ENCODE measurements around the gene ERCC2. TPM values are rescaled to one million over a fixed set of nuclear protein-coding genes. Genes with fewer than 3 reads are reported as not detected.
"Not testable (repeated sequence)": the region's sequence is repeated elsewhere in the genome, so short reads cannot be mapped to it uniquely, and the experiment has no call there.

Gene ERCC2
- polyA plus RNA-seq, 2 donors = 6.1 to 8.8 TPM

DNA sequence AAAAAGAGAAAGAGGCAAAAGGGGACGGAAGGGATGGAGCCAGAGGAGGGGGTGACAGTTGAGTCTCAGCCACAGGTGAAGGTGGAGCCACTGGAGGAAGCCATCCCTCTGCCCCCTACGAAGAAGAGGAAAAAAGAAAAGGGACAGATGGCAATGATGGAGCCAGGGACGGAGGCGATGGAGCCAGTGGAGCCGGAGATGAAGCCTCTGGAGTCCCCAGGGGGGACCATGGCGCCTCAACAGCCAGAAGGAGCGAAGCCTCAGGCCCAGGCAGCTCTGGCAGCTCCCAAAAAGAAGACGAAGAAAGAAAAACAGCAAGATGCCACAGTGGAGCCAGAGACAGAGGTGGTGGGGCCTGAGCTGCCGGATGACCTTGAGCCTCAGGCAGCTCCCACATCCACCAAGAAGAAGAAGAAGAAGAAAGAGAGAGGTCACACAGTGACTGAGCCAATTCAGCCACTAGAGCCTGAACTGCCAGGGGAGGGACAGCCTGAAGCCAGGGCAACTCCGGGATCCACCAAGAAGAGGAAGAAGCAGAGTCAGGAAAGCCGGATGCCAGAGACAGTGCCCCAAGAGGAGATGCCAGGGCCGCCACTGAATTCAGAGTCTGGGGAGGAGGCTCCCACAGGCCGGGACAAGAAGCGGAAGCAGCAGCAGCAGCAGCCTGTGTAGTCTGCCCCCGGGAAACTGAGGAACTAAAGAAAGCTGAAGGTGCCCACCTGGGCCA is 38.6 kb upstream of the ERCC2 start:
- no peaks in the 10 kb centered on the region for H3K4me1 ChIP-seq (ENCODE audit: control insufficient read depth in 2 of 2, insufficient read depth in 2 of 2, low read length in 1 of 2)
- H3K27me3 ChIP-seq (ENCODE audit: control insufficient read depth in 1 of 2, insufficient read depth in 2 of 2, low read length in 2 of 2) = no peaks in the 10 kb centered on the region
- WGBS, 2 donors = 78 to 85% methylated on average over 15 of the region's 15 CpGs
- no peak overlapping the region for H3K4me3 ChIP-seq (ENCODE audit: low read depth in 1 of 2, low read length in 2 of 2)
- no peaks in the 10 kb centered on the region for H3K9me3 ChIP-seq (ENCODE audit: control insufficient read depth in 2 of 2, insufficient read depth in 1 of 2, low read depth in 1 of 2, low read length in 1 of 2)
- peaks cover 0 to 2% of the 10 kb centered on the region in 2 donors for H3K36me3 ChIP-seq (ENCODE audit: control insufficient read depth in 2 of 2, insufficient read depth in 2 of 2, low read length in 1 of 2)
- no peak overlapping the region for H3K27ac ChIP-seq (ENCODE audit: low read depth in 2 of 2, low read length in 1 of 2)

DNA sequence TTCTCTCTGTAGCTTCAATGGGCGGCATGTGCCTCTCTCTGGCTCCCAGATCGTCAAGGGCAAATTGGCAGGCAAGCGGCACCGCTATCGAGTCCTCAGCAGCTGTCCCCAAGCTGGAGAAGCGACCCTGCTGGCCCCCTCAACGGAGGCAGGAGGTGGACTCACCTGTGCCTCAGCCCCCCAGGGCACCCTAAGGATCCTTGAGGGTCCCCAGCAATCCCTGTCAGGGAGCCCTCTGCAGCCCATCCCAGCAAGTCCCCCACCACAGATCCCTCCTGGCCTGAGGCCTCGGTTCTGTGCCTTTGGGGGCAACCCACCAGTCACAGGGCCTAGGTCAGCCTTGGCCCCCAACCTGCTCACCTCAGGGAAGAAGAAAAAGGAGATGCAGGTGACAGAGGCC is 37.7 kb upstream of the ERCC2 start:
- Histone ChIP-seq H3K9me3 (ENCODE audit: control insufficient read depth in 2 of 2, insufficient read depth in 1 of 2, low read depth in 1 of 2, low read length in 1 of 2) (no peaks in the 10 kb centered on the region), H3K27me3 (ENCODE audit: control insufficient read depth in 1 of 2, insufficient read depth in 2 of 2, low read length in 2 of 2) (no peaks in the 10 kb centered on the region), H3K36me3 (ENCODE audit: control insufficient read depth in 2 of 2, insufficient read depth in 2 of 2, low read length in 1 of 2) (no peaks in the 10 kb centered on the region), H3K4me3 (ENCODE audit: low read depth in 1 of 2, low read length in 2 of 2) (no peak overlapping the region), H3K4me1 (ENCODE audit: control insufficient read depth in 2 of 2, insufficient read depth in 2 of 2, low read length in 1 of 2) (no peaks in the 10 kb centered on the region), H3K27ac (ENCODE audit: low read depth in 2 of 2, low read length in 1 of 2) (no peak overlapping the region)
- WGBS, 2 donors = 85 to 87% methylated on average over 8 of the region's 8 CpGs

DNA sequence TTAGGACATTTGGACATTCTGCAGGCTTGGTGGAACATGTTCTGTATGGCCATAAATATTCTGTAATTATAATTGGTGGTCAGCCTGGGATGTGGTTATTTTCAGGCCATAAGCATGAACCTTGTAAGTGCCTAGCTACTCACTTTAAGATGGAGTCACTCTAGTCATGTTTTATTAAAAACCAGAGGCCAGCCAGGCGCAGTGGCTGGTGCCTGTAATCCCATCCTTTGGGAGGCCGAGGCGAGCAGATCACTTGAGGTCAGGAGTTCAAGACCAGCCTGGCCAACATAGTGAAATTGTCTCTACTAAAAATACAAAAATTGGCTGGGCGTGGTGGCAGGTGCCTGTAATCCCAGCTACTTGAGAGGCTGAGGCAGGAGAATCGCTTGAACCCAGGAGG is 37.2 kb upstream of the ERCC2 start:
- 74 to 76% methylated on average over 5 of the region's 5 CpGs for WGBS, 2 donors
- H3K4me3 ChIP-seq (ENCODE audit: low read depth in 1 of 2, low read length in 2 of 2) = peak overlapping the region in 1 of 2 donors; percentile 93
- H3K9me3 ChIP-seq (ENCODE audit: control insufficient read depth in 2 of 2, insufficient read depth in 1 of 2, low read depth in 1 of 2, low read length in 1 of 2); H3K27ac ChIP-seq (ENCODE audit: low read depth in 2 of 2, low read length in 1 of 2); H3K4me1 ChIP-seq (ENCODE audit: control insufficient read depth in 2 of 2, insufficient read depth in 2 of 2, low read length in 1 of 2); H3K36me3 ChIP-seq (ENCODE audit: control insufficient read depth in 2 of 2, insufficient read depth in 2 of 2, low read length in 1 of 2); H3K27me3 ChIP-seq (ENCODE audit: control insufficient read depth in 1 of 2, insufficient read depth in 2 of 2, low read length in 2 of 2): not testable (repeated sequence)

DNA sequence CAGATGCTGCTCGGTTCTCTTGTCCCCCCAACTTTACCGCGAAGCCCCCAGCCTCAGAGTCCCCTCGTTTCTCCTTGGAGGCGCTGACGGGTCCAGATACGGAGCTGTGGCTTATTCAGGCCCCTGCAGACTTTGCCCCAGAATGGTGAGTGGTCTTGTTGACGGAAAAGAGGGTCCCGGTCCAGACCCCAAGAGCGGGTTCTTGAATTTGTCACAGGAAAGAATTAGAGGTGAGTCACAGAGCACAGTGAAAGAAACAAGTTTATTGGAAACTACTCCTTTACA is 36.7 kb upstream of the ERCC2 start:
- H3K4me3 ChIP-seq (ENCODE audit: low read depth in 1 of 2, low read length in 2 of 2) = peak overlapping the region; percentile 84 to 93
- H3K27ac ChIP-seq (ENCODE audit: low read depth in 2 of 2, low read length in 1 of 2) = no peak overlapping the region
- H3K4me1 ChIP-seq (ENCODE audit: control insufficient read depth in 2 of 2, insufficient read depth in 2 of 2, low read length in 1 of 2) = no peaks in the 10 kb centered on the region
- no peaks in the 10 kb centered on the region for H3K9me3 ChIP-seq (ENCODE audit: control insufficient read depth in 2 of 2, insufficient read depth in 1 of 2, low read depth in 1 of 2, low read length in 1 of 2)
- no peaks in the 10 kb centered on the region for H3K27me3 ChIP-seq (ENCODE audit: control insufficient read depth in 1 of 2, insufficient read depth in 2 of 2, low read length in 2 of 2)
- H3K36me3 ChIP-seq (ENCODE audit: control insufficient read depth in 2 of 2, insufficient read depth in 2 of 2, low read length in 1 of 2) = no peaks in the 10 kb centered on the region
- 1% methylated on average over 10 of the region's 10 CpGs for WGBS, 2 donors

DNA sequence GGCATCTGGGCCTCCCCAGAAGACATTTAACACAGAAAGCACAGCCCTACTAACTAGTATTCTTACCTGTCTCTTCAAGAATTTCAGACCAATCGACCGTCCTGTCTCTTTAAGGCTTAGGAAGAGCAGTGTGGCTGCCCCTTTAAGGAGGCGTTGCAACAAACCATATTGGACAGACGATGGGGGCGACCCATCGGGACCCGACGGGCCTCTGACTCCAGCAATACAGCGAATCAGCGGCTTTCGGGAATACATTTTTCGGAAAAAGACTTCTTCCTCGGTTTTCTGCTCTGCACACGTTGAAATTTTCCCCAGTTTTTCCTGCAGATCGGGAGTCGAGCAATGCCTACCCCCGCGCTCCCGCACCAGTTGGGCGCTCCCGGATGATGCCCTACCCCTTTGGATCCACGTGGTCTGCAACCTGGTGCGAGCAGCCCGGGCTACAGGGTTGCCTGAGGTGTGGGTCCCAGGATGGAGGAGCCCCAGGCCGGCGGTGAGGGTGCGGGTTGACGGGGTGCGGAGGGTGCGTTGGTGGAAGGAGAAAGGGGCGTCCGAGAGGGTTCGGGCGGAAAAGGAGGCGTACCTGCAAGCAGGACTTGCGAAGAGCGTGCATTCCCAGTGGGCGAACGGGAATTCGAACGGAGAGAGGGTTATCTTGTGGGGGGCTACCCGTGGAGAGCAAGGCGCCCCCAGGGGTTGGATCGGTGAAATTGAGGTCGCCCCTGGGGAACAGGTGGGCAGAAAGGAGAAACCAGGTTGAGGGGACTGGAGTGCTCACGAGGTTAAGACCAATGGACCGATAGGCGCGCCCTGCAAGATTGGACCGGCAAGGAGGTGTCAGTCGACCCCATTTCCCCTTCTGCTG is 36.1 kb upstream of the ERCC2 start, which contains the start of gene POLR1G:
Gene POLR1G (plus strand): TSS at position 419 of the 865 bp plus-strand sequence. CDS start 53 bp downstream, at position 472.
- H3K4me3 ChIP-seq (ENCODE audit: low read depth in 1 of 2, low read length in 2 of 2) = peak within 1 kb of the TSS; percentile 84 to 93
- no peaks in the 10 kb centered on the region for H3K27me3 ChIP-seq (ENCODE audit: control insufficient read depth in 1 of 2, insufficient read depth in 2 of 2, low read length in 2 of 2)
- H3K27ac ChIP-seq (ENCODE audit: low read depth in 2 of 2, low read length in 1 of 2) = peak within 1 kb of the TSS; percentile 98 to 99
- no peaks in the 10 kb centered on the region for H3K9me3 ChIP-seq (ENCODE audit: control insufficient read depth in 2 of 2, insufficient read depth in 1 of 2, low read depth in 1 of 2, low read length in 1 of 2)
- H3K36me3 ChIP-seq (ENCODE audit: control insufficient read depth in 2 of 2, insufficient read depth in 2 of 2, low read length in 1 of 2) = no peaks in the 10 kb centered on the region
- WGBS, 2 donors = 0% methylated on average over 51 of the region's 51 CpGs
- H3K4me1 ChIP-seq (ENCODE audit: control insufficient read depth in 2 of 2, insufficient read depth in 2 of 2, low read length in 1 of 2) = no peaks in the 10 kb centered on the region

DNA sequence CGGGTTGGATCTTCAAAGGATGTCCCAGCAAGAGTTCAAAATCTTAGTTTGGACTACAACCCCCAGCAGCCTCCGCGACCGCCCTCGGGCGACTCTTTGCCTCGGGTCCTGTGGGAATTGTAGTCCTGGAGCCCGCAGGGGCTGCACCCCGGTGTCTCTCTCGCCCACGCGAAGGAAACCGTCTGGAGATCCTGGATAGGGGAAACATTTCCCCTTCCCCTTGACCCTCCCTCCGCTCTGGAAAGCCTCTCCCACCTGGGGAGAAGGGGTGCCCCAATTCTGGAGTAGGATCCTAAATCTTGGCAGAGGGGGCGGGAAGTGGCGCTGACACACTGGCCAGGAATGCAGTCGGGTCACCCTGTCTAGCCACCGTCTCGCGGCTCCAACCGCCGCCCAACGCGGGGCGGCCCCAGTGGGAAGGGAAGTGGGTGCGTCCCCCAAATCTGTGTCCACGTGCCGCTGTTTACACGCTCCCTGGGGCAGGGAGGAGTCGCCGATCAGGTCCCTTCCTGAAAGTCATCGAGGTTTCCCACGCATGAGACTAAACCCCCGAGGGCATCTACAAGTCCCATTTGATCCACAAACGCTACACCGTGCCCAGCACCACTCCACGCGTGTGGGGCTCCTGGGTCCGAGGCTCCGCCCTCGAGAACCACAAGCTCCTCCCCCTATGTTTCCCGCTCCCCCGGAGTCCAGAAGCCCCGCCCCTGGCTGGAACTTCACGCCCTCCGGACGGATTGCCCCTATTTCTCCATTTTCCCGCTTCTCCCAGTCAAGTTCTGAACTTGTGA is 35.3 kb upstream of the ERCC2 start:
- no peaks in the 10 kb centered on the region for H3K9me3 ChIP-seq (ENCODE audit: control insufficient read depth in 2 of 2, insufficient read depth in 1 of 2, low read depth in 1 of 2, low read length in 1 of 2)
- no peaks in the 10 kb centered on the region for H3K27me3 ChIP-seq (ENCODE audit: control insufficient read depth in 1 of 2, insufficient read depth in 2 of 2, low read length in 2 of 2)
- WGBS, 2 donors = 0% methylated on average over 48 of the region's 48 CpGs
- H3K27ac ChIP-seq (ENCODE audit: low read depth in 2 of 2, low read length in 1 of 2) = peak overlapping the region; percentile 98 to 99
- peak overlapping the region; percentile 84 to 93 for H3K4me3 ChIP-seq (ENCODE audit: low read depth in 1 of 2, low read length in 2 of 2)
- no peaks in the 10 kb centered on the region for H3K4me1 ChIP-seq (ENCODE audit: control insufficient read depth in 2 of 2, insufficient read depth in 2 of 2, low read length in 1 of 2)
- no peaks in the 10 kb centered on the region for H3K36me3 ChIP-seq (ENCODE audit: control insufficient read depth in 2 of 2, insufficient read depth in 2 of 2, low read length in 1 of 2)

DNA sequence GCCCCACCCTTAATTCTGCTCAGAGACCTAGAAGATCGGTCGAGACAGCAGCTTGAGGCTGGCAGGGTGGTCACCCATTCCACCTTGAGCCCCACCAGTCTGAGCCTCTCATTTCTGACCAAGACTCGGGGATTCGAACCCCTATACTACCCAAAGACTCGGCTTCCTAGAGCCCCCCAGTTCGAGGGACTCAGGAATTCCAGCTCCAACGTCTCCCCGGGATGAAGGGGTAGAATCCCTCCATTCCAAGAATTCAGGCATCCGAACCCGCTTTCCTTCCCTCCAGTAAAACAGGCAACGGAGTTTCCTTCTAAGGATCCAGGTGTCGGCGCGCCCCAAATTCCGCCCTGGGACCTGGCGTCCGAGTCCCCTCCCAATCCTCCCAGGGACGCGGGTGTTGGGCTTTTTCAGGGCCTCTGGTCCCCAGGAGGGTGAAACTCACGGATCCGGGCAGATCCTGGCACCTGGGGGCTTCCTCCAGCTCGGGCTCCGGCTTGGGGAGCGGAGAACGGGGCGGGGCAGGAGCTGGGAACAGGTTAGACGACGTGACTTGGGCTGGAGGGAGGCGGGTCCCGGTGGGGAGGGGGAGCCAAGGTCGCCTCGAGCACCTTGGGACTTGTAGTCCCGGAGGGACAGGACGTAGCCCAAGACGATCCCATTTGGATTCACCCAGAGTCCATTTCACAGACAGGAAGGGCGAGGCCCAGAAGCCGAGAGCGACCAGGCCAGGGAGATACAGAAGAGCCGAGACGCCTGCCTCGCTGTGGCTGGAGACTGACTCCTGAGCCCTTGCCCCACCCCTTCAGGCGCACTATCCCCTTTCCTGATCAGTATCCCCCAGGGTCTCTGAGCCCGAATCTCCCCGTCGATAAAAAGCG is 34.4 kb upstream of the ERCC2 start, which contains the start of gene PPP1R13L:
Gene PPP1R13L (minus strand): TSS at position 513 of the 878 bp plus-strand sequence. CDS start 6,751 bp downstream, outside the sequence.
- H3K9me3 ChIP-seq (ENCODE audit: control insufficient read depth in 2 of 2, insufficient read depth in 1 of 2, low read depth in 1 of 2, low read length in 1 of 2) = no peaks in the 10 kb centered on the region
- H3K27me3 ChIP-seq (ENCODE audit: control insufficient read depth in 1 of 2, insufficient read depth in 2 of 2, low read length in 2 of 2) = no peaks in the 10 kb centered on the region
- H3K4me1 ChIP-seq (ENCODE audit: control insufficient read depth in 2 of 2, insufficient read depth in 2 of 2, low read length in 1 of 2) = peaks cover 0 to 3% of the 10 kb centered on the region in 2 donors
- no peaks in the 10 kb centered on the region for H3K36me3 ChIP-seq (ENCODE audit: control insufficient read depth in 2 of 2, insufficient read depth in 2 of 2, low read length in 1 of 2)
- peak within 1 kb of the TSS; percentile 98 to 99 for H3K27ac ChIP-seq (ENCODE audit: low read depth in 2 of 2, low read length in 1 of 2)
- WGBS, 2 donors = 5 to 6% methylated on average over 46 of the region's 46 CpGs
- peak within 1 kb of the TSS; percentile 84 to 93 for H3K4me3 ChIP-seq (ENCODE audit: low read depth in 1 of 2, low read length in 2 of 2)

DNA sequence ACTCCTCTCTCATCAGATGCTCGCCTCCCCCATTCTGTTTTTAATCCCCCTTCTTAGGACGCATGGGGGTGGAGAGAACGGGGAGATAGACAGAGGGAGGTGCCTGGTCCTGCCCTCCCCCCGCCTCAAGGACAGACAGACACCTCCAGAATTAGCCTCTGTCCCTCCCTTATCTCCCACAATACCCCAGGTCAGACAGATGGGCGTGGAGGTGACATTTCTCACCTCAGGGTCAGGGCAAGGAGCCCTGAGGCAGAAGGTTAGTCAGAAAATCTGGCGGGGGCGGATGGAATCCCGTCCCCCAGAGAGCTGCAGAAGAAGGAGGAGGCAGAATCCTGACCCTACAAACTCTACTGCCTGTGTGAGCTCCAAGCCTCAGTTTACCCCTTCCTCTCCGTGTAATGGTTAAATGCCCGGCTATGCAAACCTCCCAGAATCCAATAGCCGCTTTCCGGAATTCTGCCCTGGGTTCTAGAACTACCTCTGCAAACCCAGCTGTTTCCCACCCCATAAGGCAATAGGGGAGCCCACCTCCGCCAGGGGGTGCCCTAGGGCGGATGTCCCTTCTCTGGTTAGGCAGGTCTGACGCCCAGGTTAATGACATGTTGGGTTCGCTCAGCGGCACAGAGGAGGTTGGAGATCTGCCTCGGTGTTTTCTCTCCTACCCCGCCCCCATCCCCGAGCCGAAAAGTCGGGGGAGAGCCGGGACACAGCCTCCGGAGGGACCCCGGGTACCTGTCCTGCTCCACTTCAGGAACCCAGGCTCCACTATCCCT is 33.6 kb upstream of the ERCC2 start:
- H3K9me3 ChIP-seq (ENCODE audit: control insufficient read depth in 2 of 2, insufficient read depth in 1 of 2, low read depth in 1 of 2, low read length in 1 of 2) = no peaks in the 10 kb centered on the region
- H3K4me3 ChIP-seq (ENCODE audit: low read depth in 1 of 2, low read length in 2 of 2) = peak overlapping the region; percentile 84 to 93
- H3K27ac ChIP-seq (ENCODE audit: low read depth in 2 of 2, low read length in 1 of 2) = peak overlapping the region; percentile 98 to 99
- WGBS, 2 donors = 19 to 21% methylated on average over 25 of the region's 25 CpGs
- no peaks in the 10 kb centered on the region for H3K36me3 ChIP-seq (ENCODE audit: control insufficient read depth in 2 of 2, insufficient read depth in 2 of 2, low read length in 1 of 2)
- peaks cover 0 to 3% of the 10 kb centered on the region in 2 donors for H3K4me1 ChIP-seq (ENCODE audit: control insufficient read depth in 2 of 2, insufficient read depth in 2 of 2, low read length in 1 of 2)
- H3K27me3 ChIP-seq (ENCODE audit: control insufficient read depth in 1 of 2, insufficient read depth in 2 of 2, low read length in 2 of 2) = no peaks in the 10 kb centered on the region

All from esophagus (tissue), 2 donors.